SH-SY5Y (cell line): Measurements from ENCODE around the gene PSME2.

Experiments used
- GATA2 ChIP-seq: IDR thresholded peaks from 2 replicates; pipeline ENCODE4 v1.6.1; 2011; ENCODE audit warnings: mild to moderate bottlenecking, low read depth, low read length
- GATA3 ChIP-seq: IDR thresholded peaks from 2 replicates; pipeline ENCODE4 v1.6.1; 2011; ENCODE audit warnings: low read depth, mild to moderate bottlenecking, low read length, moderate library complexity

The PSME2 gene

DNA sequence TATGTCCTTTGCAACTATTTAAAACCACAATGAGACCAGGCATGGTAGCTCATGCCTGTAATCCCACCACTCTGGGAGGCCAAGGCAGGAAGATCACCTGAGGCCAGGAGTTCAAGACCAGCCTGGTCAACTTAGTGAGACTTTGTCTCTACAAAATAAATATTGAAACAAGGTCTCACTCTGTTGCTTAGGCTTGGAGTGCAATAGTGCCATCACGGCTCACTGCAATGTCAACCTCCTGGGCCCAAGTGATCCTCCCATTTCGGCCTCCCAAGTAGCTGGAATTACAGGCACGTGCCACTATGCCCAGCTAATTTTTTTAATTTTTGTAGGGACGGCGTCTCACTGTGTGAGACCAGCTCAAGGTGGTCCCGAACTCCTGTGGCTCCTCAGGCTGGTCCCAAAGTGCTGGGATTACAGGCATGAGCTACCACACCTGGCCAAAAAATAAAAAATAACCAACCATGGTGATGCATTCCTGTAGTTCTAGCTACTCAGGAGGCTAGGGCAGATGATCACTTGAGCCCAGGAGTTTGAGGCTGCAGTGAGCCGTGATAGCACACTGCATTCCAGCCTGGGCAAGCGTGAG, 16.9 kb downstream of the PSME2 start:
- TF ChIP-seq GATA3 (no peak), GATA2 (no peak)

DNA sequence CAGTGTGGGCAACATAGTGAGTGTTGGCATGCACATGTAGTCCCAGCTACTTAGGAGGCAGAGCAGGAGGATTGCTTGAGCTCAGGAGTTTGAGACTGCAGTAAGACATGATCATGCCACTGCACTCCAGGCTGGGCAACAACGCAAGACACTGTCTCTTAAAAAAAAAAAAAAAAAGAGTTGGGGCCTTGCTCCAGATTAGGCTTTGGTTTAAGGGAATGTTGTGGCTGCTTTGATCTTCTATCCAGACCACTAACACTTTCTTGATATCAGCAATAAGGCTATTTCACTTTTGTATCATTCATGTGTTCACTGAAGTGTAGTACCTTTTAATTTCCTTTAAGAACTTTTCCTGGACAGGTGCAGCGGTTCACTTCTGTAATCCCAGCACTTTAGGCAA, 18.7 kb downstream of the PSME2 start:
- TF ChIP-seq GATA3: no peak
- TF ChIP-seq GATA2: no peak

DNA sequence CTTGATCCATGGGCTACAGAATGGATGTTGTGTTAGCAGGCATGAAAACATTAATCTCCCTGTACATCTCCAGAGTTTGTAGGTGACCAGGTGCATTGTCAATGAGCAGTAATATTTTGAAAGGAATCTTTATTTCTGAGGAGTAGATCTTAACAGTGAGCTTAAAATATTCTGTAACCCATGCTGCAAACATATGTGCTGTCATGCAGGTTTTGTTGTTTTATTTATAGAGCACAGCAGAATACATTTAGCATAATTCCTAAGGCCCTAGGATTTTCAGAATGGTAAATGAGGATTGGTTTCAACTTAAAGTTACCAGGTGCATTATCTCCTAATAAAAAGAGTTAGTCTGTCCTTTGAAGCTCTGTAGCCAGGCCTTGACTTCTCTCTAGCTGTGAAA, 19.5 kb downstream of the PSME2 start:
- TF ChIP-seq GATA2 (no peak), GATA3 (no peak)

DNA sequence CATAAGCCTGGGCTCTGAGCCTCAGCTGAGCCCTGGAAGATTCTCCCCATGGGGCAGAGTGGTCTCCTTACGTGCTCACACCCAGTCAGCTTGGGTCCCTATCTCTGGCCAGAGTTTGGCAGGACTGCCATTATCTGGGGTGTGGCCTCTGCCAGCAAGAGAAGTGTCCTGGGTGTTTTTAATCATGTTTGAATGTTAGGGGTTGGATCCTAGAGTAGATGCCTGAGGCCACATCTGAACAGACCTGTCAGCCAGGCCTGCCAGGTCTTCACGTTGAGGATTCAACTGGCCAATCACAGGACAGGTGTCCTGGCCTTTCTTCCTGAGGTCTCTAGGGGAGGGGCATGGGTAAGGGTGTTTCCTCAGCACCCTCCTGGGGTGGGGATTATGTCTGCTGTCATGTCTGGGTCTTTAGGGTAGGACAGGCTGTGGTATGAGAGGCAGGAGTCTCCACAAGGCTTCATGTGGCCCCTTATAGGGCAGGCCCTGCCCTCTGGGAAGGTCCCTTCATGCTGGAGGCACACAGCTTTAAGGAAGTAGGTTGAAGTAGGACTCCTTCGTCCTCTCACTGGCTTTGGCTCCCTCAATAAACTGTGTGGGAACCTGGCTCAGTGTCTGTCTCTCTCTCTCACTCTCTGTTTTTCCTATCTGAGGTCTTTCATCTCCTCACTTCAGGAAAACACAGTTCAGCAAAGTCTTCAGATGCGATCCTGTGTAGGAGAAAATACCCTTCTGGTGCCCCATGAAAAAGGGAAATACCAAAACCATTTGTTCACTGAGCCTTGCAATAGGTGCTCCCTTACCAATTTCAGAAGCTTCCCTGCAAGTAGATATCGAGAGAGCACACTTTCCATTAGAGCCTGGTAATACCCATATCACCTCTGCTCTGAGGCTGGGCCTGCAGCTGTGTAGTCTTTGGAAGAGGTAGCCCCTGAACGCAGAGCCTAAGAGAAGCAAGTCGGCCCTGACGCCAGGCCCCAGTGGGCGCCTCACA, 22.7 kb downstream of the PSME2 start:
- TF ChIP-seq GATA2 (no peak), GATA3 (no peak)

DNA sequence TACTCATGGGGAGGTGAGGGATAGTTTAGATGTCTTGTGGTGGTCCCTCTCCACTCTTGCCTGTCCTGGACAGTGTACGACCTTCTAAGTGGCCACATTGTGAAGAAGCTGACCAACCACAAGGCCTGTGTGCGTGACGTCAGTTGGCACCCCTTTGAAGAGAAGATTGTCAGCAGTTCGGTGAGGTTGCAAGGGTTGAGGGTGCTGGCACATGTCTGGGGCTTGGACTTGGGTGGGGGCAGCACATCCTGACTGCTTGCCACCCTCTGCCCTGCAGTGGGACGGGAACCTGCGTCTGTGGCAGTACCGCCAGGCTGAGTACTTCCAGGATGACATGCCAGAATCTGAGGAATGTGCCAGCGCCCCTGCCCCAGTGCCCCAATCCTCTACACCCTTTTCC, 23.5 kb downstream of the PSME2 start:
- TF ChIP-seq GATA2 (no peak), GATA3 (no peak)

DNA sequence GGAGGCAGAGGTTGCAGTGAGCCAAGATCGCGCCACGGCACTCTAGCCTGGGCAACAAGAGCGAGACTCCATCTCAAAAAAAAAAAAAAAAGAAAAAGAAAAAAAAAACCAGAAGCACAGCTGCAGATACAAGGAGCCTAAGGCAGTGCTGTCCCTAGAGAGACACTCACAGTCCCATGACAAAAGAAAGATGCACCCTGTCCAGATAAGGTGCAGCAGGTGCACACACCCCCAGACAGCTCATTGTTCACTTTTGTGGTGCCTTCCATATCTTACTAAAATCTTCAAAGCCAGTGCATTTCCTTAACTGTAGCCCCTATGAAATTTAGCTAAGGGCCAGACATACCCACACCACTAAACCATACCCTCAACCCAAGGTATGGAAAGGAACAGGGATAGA, 24.0 kb downstream of the PSME2 start:
- TF ChIP-seq GATA2: no peak
- no peak for TF ChIP-seq GATA3

DNA sequence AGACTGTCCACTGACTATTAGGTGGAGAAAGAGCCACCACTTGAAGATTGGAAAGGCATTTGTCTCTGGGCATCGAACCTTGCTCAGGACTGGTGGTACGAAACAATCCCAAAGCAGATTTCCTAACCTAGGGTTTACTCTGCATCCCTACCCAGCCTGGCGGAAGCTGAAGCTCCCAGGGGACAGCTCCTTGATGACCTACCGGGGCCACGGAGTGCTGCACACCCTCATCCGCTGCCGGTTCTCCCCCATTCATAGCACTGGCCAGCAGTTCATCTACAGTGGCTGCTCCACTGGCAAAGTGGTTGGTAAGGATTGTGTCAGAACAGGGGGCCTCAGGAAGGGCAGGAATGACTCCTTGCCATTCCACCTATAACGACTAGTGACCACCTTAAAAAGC, 25.2 kb downstream of the PSME2 start:
- TF ChIP-seq GATA3 (no peak), GATA2 (no peak)

DNA sequence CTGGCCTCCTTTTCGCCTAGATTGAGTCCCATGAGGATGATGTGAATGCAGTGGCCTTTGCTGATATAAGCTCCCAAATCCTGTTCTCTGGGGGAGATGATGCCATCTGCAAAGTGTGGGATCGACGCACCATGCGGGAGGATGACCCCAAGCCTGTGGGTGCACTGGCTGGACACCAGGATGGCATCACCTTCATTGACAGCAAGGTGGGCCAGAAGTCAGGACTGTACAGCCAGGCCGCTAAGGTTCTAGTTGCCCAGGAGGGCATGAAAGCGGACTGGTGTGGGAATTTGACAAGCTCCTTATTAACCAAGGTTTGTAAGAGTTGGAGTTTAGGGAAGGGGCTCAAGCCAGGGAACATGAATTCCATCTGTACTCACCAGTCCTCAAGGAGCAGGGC, 26.7 kb downstream of the PSME2 start:
- TF ChIP-seq GATA2 (no peak), GATA3 (no peak)

DNA sequence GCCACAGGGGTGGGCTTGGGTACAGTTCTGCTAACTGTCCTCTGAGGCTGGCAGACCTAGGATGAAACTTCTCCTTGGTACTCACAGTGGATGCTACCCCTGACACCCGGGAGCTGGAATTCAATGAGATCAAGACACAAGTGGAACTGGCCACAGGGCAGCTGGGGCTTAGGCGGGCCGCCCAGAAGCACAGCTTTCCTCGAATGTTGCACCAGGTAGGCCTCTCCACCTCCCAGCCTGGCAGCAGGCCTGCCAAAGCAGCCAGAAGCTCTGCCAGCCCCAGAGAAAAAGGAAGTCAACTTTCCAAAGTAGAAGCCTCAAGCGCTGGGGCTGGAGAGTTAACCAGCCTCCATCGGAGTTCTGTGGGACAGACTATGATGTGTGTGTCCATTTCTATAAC, 29.2 kb downstream of the PSME2 start:
- TF ChIP-seq GATA2: no peak
- TF ChIP-seq GATA3: no peak

DNA sequence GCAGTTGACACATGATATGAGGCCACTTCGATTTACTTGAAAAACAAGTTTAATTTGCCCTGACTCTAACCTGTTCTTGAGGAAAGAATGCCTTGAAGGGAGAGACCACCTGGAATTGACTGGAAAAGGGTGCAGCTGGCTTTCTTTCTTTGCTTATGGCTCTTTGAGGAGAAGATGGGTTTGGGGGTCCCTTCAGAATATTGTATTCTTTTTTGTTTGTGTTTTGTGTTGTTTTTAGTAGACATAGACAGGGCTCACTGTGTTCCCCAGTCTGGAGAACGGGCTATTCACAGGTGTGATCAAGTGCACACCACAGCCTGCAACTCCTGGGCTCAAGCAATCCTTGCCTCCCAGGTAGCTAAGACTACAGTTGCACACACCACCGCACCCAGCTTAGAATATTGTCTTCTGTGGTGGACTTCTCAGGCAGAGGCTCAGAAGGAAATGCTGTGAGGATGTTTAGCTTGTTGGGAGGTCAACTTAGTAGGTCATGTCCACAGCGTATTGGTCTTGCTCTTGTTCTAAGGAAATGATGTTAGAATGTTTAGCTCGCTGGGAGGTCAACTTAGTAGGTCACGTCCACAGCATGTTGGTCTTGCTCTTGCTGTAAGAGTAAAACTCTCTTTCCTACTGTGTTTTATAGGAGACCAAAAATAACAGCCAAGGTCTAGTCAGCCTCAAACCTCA, 30.1 kb downstream of the PSME2 start:
- TF ChIP-seq GATA2 (no peak), GATA3 (no peak)

DNA sequence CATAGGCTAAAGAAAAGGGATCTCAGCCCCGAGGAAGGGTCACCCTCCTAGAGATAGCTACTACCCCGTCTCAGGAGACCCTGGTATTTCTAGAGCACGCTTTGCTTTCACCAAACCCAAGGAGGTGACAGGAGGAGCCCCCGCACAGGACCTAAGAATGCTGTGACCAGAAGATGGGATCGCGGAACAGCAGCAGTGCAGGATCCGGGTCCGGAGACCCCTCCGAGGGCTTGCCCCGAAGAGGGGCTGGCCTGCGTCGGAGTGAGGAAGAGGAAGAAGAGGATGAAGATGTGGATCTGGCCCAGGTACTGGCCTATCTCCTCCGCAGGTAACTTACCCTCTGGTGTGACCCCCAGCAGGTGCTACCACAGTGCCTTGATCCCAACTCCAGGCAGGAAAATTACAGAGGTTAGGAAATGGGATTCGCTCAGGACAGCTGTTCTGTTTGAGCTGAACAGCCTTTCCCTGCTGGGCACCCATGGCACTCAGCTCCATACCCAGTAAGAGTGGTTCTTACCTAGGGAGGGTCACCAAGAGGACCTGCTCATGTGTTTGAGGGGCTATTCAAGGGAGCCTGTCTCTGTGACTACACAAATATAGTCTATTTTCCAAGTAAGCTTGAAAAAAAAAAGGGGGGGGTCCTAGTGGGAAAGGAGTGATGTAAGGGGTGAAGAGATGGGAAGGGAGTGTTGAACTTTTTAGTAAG, 30.8 kb downstream of the PSME2 start:
- no peak for TF ChIP-seq GATA2
- no peak for TF ChIP-seq GATA3

DNA sequence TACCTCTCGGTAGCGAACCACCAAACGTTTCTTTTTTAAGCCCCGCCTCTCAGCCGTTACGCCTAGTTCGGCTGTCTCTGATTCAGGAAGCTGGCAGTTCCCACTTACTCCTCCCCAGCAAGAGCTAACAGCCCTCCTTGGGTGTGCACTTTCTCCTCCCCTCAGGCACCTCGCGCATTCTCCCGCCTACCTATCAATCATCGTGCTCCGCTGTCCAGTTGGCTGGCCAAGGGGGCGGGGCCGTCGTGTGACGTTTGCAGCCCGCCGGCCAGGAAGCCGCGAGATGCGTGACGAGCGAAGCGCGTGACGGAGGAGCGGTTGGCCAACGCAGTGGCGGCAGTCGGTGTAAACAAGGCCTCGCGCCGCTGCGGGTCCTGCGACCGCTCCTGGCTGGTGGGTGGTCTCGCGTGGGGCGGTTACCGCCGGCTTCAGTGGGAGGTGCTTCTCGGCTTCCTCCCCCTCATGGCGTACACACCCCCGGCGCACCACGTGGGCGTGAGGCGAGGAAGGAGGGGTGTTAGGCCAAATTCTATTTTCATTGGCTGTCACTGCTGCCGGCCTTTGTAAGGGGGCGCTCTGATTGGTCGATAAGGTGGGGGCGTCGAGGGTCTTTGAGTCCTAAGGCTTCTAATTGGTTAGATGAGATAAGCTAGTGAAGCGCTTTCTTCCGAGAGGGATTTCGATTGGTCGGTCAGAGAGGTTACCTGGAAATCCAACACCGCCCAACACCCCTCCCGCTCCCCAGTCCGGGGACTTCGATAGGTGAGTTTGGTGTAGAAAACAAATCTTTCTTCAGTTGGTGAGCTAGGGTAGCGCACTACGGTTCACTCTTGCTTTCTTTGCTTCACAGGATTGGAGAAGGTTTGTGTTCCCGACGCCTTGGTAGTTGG, 31.6 kb downstream of the PSME2 start, which contains the start of the genes DCAF11 and NRL:
TSS of gene DCAF11 (plus strand) at position 246 of the 890 bp plus-strand sequence. CDS start 818 bp downstream, outside the sequence.
TSS of gene NRL (minus strand) at position 418 of the 890 bp plus-strand sequence. CDS start 32,101 bp downstream, outside the sequence.
- TF ChIP-seq GATA2: no peak
- no peak for TF ChIP-seq GATA3
